Stimulated activated naive CD8-positive, alpha-beta T cell treated with anti-CD3 and anti-CD28 coated beads, Interleukin-15, amount 100 ng/mL, for 72 hours (primary cell): ENCODE results near the gene RNF150.

Experiments used
- ATAC-seq: fragments of 150-1000 bp; cut with Tn5 transposase; 2 replicates; pipeline ENCODE4 v1.10.0; 2021; ENCODE audit warnings: mild to moderate bottlenecking, moderate library complexity
- DNase-seq, 2 donors: peaks; one replicate each; pipeline ENCODE4 v3.0.0; 2021 to 2022
- H3K27ac Mint-ChIP-seq, 2 donors: one replicate each; pipeline ENCODE4 v1.8.0; 2022; ENCODE audit warnings: mild to moderate bottlenecking in 2 of 2, mixed read lengths in 2 of 2, moderate library complexity in 2 of 2
- H3K27me3 Mint-ChIP-seq: one replicate; pipeline ENCODE4 v1.8.0; 2022; ENCODE audit warnings: mixed read lengths
- H3K4me1 Mint-ChIP-seq: one replicate; pipeline ENCODE4 v1.8.0; 2022; ENCODE audit warnings: mild to moderate bottlenecking, mixed read lengths
- H3K4me3 Mint-ChIP-seq, 2 donors: one replicate each; pipeline ENCODE4 v1.8.0; 2022; ENCODE audit warnings: mild to moderate bottlenecking in 2 of 2, mixed read lengths in 2 of 2, moderate library complexity in 1 of 2
- H3K9me3 Mint-ChIP-seq, 2 donors: one replicate each; pipeline ENCODE4 v1.8.0; 2022; ENCODE audit warnings: mixed read lengths in 2 of 2

The RNF150 gene

DNA sequence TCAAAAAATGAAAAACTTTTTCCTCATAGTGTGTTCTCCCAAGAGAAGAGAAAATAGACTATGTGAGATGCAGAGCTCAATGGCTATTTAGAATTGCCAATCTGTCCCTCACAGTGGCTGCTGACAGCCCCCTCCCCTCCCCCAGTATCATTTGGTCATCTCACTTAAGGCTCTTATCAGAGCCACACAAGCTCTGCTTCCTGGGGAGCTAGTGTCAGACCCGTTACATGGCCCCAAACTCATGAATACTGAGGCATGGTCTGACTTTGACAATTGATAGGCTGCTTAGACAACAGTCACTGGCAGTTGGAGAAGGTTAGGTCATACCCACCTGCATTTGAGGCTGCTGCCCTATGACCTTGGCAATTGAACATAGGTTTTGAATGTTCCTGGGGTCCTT is 15.3 kb downstream of the RNF150 start:
- peaks cover 9 to 19% of the 10 kb centered on the region in 2 donors for H3K9me3 Mint-ChIP-seq
- H3K27ac Mint-ChIP-seq: no peak overlapping the region
- ATAC-seq (no peak), DNase-seq (no peak)
- peaks cover 13% of the 10 kb centered on the region for H3K27me3 Mint-ChIP-seq
- no peak overlapping the region for H3K4me3 Mint-ChIP-seq
- no peaks in the 10 kb centered on the region for H3K4me1 Mint-ChIP-seq

DNA sequence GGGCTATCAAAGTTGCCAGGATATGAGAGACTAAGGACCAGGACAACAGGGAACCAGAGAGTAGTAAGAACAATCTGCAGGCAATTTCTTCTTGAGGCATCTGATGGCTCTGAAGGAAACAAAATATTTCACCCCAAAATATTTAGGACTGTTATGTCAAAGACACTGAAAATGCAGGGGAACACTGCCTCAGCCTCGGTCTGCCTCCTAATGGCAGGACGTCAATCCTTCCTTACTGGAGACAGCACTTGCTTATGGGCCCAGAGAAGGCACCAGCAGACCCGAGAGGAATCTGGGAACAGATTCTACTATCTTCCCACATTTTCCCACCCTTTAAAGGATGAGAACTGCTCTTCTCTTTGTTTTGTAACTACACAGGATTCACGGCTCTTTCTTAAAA is 23.3 kb downstream of the RNF150 start:
- no peak overlapping the region for H3K27ac Mint-ChIP-seq
- H3K9me3 Mint-ChIP-seq: peaks cover 9 to 16% of the 10 kb centered on the region in 2 donors
- H3K4me1 Mint-ChIP-seq: no peaks in the 10 kb centered on the region
- H3K4me3 Mint-ChIP-seq: no peak overlapping the region
- ATAC-seq (no peak), DNase-seq (no peak)
- H3K27me3 Mint-ChIP-seq: peaks cover 13% of the 10 kb centered on the region

DNA sequence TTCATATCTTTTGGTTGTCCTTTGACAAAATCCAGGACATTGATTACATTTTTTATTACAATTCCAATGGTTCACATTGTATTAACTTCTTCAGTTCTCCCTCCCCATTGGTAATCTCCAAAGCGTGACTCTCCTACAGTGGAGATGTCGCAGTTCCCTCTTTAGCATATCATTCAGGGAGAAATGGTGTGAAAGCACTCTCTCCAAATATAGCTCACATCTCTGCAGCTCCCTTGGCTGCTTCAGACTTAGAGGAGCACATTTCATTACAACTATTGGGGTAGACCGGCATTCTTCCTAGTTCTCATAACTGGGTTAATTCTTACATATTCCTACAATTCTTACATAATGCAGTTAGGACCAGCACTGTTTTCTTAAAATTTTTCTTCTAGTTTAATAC is 25.3 kb downstream of the RNF150 start:
- DNase-seq (no peak), ATAC-seq (no peak)
- Mint-ChIP-seq H3K27ac (no peak overlapping the region), H3K4me3 (no peak overlapping the region), H3K4me1 (no peaks in the 10 kb centered on the region), H3K9me3 (no peaks in the 10 kb centered on the region), H3K27me3 (no peaks in the 10 kb centered on the region)

DNA sequence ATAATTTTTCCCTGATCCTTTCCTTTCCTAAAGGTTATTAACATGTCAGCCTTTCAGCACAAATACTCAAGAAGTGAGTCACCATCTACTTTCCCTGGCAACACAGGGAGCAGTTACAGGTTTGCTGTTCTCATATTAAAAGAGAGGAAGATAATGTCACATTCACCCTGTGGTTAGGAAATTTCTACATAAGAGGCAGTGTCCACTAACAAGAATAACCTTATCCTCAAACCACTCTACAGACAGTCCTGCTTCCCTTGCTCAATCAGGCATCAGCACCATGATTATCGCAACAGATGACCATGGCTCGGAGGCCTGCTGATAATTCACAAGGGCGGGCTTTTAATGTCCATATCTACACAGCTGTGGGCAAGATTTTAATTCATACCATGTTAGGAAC is 30.9 kb downstream of the RNF150 start:
- H3K4me3 Mint-ChIP-seq: no peak overlapping the region
- H3K9me3 Mint-ChIP-seq: no peaks in the 10 kb centered on the region
- H3K4me1 Mint-ChIP-seq: no peaks in the 10 kb centered on the region
- no peak overlapping the region for H3K27ac Mint-ChIP-seq
- no peak for ATAC-seq
- no peak for DNase-seq
- H3K27me3 Mint-ChIP-seq: no peaks in the 10 kb centered on the region

DNA sequence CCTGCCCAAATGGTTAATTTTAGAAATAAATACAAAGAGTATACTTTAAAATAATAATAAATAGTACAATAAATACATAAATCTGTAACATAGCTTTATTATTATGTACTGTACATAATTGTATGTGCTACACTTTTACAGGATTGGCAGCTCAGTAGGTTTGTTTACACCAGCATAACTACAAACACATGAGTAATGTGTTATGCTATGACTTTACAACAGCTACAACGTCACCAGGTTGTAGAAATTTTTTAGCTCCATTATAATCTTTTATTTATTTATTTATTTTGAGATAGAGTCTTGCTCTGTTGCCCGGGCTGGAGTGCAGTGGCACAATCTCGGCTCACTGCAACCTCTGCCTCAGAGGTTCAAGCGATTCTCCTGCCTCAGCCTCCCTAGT is 31.8 kb downstream of the RNF150 start:
- ATAC-seq (no peak), DNase-seq (no peak)
- Mint-ChIP-seq H3K9me3 (no peaks in the 10 kb centered on the region), H3K27me3 (no peaks in the 10 kb centered on the region), H3K4me1 (no peaks in the 10 kb centered on the region), H3K4me3 (no peak overlapping the region), H3K27ac (no peak overlapping the region)

DNA sequence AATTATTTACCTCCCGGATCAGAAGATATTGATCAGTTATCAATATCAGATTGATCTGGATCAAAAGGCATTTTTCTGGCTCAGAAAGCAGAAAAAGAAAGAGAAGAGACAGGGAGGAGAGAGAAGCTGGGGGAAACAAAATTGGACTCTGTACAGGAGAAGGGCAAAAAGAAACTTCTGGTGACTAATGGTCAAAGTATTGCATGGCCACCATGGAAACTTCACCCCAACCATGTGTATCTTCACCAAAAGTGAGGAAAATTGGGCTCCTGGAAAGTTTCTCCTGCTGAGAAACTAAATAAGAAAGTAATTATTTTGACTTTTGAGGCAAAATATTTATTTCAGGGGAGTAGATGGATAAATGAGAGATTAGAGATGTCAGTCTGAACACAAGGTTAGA is 33.9 kb downstream of the RNF150 start:
- ATAC-seq: no peak
- H3K9me3 Mint-ChIP-seq: no peaks in the 10 kb centered on the region

DNA sequence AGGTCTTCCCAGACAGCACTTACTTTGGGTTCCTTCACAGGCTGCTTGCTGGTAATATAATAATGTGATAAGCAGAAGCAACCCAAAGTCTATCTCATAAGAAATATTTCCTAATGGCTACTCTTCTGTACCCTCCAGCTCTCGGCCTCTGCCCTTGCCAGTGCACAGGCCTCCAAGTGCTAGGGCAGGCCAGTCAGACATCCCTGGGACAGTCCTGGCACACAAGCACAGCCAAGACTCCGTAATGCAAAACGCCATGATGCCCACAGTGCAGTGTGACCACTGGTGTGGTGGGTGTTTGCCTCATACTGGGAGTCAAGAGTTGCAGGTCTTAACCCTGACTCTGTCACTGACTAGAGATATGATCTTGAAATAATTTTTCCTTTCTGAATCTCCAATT is 35.1 kb downstream of the RNF150 start:
- ATAC-seq: no peak
- no peaks in the 10 kb centered on the region for H3K27me3 Mint-ChIP-seq
- H3K9me3 Mint-ChIP-seq: peaks cover 8 to 12% of the 10 kb centered on the region in 2 donors
- no peak overlapping the region for H3K27ac Mint-ChIP-seq
- DNase-seq: no peak
- H3K4me3 Mint-ChIP-seq: no peak overlapping the region
- H3K4me1 Mint-ChIP-seq: no peaks in the 10 kb centered on the region

More for the DNA sequence above, 33.9 kb downstream of the RNF150 start:
- Mint-ChIP-seq H3K4me1 (no peaks in the 10 kb centered on the region), H3K27ac (no peak overlapping the region), H3K4me3 (no peak overlapping the region), H3K27me3 (no peaks in the 10 kb centered on the region)
- no peak for DNase-seq

DNA sequence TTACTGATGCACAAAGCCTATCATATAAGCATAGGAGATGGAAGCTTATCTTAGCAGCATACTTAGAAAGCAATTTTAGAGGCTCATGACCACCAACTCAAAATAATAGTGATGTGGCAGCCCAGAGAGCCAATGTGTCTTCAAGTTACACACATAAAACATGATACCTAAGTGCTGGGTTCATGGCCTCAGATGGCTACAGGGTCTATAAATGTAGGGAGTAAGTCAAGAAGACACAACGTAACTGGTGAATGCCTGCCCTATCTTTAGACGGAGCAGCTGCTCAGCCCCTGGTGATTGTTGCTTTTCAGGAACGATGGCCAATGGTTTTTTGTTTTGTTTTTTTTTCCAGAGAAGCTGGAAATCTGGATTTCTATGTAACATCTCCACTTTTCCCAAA is 42.8 kb downstream of the RNF150 start:
- ATAC-seq (no peak), DNase-seq (no peak)
- H3K4me1 Mint-ChIP-seq: no peaks in the 10 kb centered on the region
- H3K27ac Mint-ChIP-seq: no peak overlapping the region
- peaks cover 8 to 18% of the 10 kb centered on the region in 2 donors for H3K9me3 Mint-ChIP-seq
- H3K27me3 Mint-ChIP-seq: no peaks in the 10 kb centered on the region
- no peak overlapping the region for H3K4me3 Mint-ChIP-seq

DNA sequence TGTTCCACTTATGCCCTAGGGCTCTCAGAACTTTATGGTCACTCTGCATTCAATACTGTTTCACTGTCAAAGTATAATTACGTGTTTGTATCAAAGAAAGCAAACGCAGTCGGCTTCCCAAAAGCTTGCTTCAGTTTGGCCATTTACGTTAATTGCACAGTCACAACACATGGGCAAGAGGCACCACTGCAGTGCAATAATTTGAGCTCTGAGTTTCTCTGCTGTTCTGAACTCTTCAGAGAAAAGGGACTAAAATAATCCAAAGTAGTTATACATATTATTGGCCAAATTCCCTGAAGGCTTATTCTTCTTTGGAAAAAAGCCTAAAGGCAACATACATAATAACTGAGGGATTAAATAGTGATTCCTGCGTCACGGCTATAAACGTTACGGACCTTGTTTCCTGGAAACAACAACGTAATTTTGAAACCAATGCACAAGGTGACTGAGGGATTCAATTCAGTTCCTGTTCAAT is 51.3 kb downstream of the RNF150 start:
- no peaks in the 10 kb centered on the region for H3K4me1 Mint-ChIP-seq
- no peaks in the 10 kb centered on the region for H3K27me3 Mint-ChIP-seq
- no peak overlapping the region for H3K4me3 Mint-ChIP-seq
- no peak for DNase-seq
- no peak for ATAC-seq
- no peaks in the 10 kb centered on the region for H3K9me3 Mint-ChIP-seq
- H3K27ac Mint-ChIP-seq: no peak overlapping the region

DNA sequence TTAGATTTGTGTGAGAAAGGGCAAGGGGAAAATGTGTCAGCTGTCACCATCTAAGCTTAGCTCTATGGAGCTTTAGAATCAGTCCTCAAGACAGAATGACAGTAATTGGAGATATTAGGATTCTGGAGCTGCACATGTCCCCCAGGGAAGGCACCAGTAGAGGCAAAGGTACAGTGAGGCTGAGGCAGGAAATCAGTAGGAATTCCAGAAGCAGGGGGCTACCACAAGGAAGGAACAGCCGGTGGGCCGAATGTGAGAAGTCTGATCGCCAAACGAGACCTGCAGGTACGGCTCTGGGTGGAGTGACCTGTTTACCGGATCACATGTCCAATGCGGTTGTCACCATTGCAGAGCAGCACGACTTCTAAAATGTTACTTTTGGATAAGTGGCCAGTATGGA is 52.6 kb downstream of the RNF150 start:
- Mint-ChIP-seq H3K4me1 (no peaks in the 10 kb centered on the region), H3K4me3 (no peak overlapping the region), H3K27ac (no peak overlapping the region), H3K9me3 (no peaks in the 10 kb centered on the region), H3K27me3 (no peaks in the 10 kb centered on the region)
- ATAC-seq: no peak
- DNase-seq: no peak

DNA sequence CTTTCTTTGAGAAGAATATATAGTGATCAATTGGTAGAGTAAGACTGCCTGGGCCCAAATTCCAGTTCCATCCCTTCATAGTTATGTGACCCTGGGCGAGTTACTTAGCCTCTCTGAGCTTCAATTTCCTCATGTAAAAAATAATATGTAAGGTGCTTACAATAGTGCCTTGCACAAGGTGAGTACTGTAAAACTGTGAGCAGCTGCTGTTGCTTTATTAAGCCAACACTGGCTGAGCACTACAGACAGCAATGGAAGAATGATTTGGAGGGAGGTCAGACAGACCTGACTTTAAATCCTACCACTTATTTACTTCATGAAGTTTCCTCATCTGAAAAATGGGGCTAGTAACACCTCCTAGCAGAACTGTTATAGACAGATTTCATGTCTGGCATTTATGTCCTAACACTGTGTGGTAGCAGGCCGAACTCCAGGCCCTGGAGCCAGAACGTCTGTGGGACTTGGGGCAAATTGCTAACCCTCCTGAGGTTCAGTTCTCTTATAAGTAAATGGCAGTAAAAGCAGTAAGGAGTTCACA is 53.8 kb downstream of the RNF150 start:
- no peak for ATAC-seq
- no peaks in the 10 kb centered on the region for H3K4me1 Mint-ChIP-seq
- H3K27ac Mint-ChIP-seq: no peak overlapping the region
- H3K27me3 Mint-ChIP-seq: no peaks in the 10 kb centered on the region
- no peak for DNase-seq
- H3K4me3 Mint-ChIP-seq: no peak overlapping the region
- no peaks in the 10 kb centered on the region for H3K9me3 Mint-ChIP-seq

DNA sequence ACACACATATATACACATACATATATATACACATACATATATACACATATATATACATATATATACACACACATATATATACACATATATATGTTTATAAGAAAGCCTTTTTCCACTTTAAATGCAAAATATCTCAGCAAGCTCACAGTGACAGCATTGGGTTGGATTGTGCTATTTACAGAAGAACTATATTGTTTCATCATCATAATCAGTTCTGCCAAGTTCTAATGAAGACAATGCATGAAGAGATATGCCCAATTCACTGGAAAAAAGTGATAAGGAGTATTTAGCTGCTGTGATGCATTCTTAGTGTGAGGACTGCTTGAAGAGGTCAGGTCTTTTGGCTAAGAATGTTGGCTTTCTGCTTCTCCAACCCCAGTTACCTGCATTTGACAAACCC is 54.4 kb downstream of the RNF150 start:
- no peak for ATAC-seq
- Mint-ChIP-seq H3K27me3 (no peaks in the 10 kb centered on the region), H3K9me3 (no peaks in the 10 kb centered on the region), H3K27ac (no peak overlapping the region), H3K4me1 (no peaks in the 10 kb centered on the region), H3K4me3 (no peak overlapping the region)
- DNase-seq: no peak

DNA sequence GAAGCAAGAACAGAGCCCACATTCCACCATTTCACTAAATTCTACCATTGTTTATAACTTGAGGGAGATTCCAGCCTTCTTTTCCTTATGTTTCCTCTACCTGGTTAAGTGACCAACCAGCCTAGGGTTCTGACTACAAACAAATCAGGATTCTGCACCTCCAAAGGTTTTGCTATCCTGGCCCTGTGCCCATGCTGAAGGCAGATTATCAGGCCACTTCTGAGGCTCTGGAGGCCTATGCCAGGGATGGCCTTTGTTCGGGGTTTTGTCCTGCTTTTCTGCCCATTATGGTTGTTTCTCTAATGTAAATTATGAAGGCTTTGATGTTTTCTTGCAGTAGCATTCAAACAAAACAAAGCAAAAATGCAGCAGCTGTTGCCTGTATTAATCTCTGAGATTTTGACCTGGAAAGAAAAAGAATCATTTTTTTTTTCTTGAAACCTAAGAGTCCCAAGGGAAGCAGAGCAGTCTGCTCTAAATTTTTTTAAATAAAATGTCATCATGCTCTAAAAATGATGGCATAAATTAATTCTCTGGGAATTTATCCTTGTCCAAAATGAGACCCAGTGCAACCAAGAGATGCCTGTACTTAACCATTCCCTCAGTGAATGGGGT is 55.6 kb downstream of the RNF150 start:
- H3K4me1 Mint-ChIP-seq: no peaks in the 10 kb centered on the region
- DNase-seq: no peak
- no peaks in the 10 kb centered on the region for H3K27me3 Mint-ChIP-seq
- H3K27ac Mint-ChIP-seq: no peak overlapping the region
- no peak overlapping the region for H3K4me3 Mint-ChIP-seq
- no peak for ATAC-seq
- no peaks in the 10 kb centered on the region for H3K9me3 Mint-ChIP-seq

DNA sequence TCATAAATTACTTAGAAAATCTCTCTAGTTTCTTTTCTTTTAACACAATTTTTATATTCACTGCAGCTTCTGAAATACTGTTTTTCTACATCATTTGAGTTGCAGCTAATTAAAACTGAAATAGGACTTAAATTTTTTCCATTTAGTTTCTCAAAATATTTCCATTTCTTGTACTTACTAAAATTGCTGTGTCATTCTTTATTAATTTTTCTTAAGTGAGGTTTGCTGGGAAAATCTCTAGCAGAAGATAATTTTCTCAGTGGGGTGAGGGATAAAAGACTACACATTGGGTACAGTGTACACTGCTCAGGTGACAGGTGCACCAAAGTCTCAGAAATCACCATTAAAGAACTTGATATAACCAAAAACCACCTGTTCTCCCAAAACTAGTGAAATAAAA is 57.7 kb downstream of the RNF150 start:
- DNase-seq: no peak
- no peak for ATAC-seq
- no peaks in the 10 kb centered on the region for H3K4me1 Mint-ChIP-seq
- no peaks in the 10 kb centered on the region for H3K27me3 Mint-ChIP-seq
- no peaks in the 10 kb centered on the region for H3K9me3 Mint-ChIP-seq
- no peak overlapping the region for H3K27ac Mint-ChIP-seq
- no peak overlapping the region for H3K4me3 Mint-ChIP-seq

DNA sequence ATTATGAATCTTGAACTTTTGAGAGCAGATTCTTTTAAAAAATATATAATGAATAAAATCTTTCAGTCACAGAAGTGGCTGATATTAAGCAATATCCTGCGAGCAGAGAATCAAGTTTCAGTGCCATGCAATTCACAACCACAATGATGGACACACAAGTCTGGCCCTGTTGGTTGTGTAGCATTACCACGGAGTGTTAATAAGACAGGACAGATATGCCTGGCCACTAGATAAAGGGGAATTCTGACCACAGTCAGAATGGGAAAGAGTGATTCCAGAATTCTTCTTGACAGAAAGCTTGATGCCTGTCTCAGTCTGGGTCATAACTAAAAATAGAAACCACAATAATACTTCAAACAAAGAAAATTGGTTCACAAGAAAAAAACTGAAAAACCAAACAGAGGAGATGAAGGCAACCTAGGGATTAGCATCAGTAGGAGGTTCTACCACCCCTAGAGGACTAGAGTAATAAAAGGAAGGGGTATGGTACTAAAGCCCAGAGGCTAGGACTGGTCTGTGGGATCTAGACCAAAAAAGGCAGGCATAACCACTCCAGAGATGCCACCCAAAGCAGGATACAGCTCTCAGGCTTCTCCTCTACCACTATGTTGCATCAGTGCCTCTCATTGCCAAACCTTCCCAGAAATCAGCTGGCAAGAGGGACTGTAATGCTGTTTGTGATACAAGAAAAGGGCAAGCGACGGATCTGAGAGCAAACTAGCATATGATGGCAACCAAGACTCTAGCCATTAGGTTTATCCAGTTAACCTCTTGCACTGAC is 59.0 kb downstream of the RNF150 start:
- no peaks in the 10 kb centered on the region for H3K27me3 Mint-ChIP-seq
- DNase-seq: no peak
- H3K9me3 Mint-ChIP-seq: no peaks in the 10 kb centered on the region
- no peak overlapping the region for H3K4me3 Mint-ChIP-seq
- no peak overlapping the region for H3K27ac Mint-ChIP-seq
- H3K4me1 Mint-ChIP-seq: no peaks in the 10 kb centered on the region
- no peak for ATAC-seq

DNA sequence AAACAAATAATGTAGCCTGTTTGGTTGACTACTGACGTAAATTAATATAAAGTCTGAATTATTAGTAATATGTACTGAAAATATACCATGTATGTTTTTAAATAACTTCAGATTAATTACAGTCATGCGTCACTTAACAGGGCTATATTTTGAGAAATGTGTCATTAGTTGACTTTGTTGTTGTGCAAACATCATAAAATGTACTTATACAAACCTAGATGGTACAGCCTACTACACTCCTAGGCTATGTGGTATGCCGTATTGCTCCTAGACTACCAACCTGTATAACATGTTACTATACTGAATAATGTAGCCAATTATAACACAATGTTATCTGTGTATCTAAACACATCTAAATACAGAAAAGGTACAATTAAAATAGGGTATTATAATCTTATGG is 66.6 kb downstream of the RNF150 start:
- no peaks in the 10 kb centered on the region for H3K4me1 Mint-ChIP-seq
- H3K9me3 Mint-ChIP-seq: no peaks in the 10 kb centered on the region
- no peak overlapping the region for H3K27ac Mint-ChIP-seq
- no peak for ATAC-seq
- H3K4me3 Mint-ChIP-seq: no peak overlapping the region
- DNase-seq: no peak
- H3K27me3 Mint-ChIP-seq: no peaks in the 10 kb centered on the region
